Lower leg skin (tissue), 4 donors: Measurements from ENCODE around the gene STAMBPL1. TPM values are rescaled to one million over a fixed set of nuclear protein-coding genes. Genes with fewer than 3 reads are reported as not detected.

Source experiments
- DNase-seq, 2 donors: peaks; one replicate each; pipeline ENCODE4 v3.0.0-alpha.2; 2019; ENCODE audit warnings: low spot score in 2 of 2
- H3K4me3 ChIP-seq: fragments of 200-600 bp; sonication (generic); 2 replicates; pipeline ENCODE4 v1.5.1; 2017; ENCODE audit warnings: mild to moderate bottlenecking, low read depth; ENCODE audit not compliant: poor library complexity, severe bottlenecking
- CTCF ChIP-seq, 3 donors: fragments of 450-650 bp; IDR thresholded peaks; one replicate each; pipeline ENCODE4 v1.5.1; 2016; ENCODE audit warnings: antibody characterized with exemption in 3 of 3, mild to moderate bottlenecking in 3 of 3, moderate library complexity in 2 of 3
- POLR2A ChIP-seq, 2 donors: fragments of 450-650 bp; IDR thresholded peaks; one replicate each; pipeline ENCODE4 v1.6.1; 2016 to 2017; ENCODE audit warnings: antibody characterized with exemption in 2 of 2, mild to moderate bottlenecking in 1 of 2, moderate library complexity in 1 of 2
- WGBS, 2 donors: methylation state at CpG; one replicate each; pipeline ENCODE4 v1.1.5; 2018; 5-methylcytosine and 5-hydroxymethylcytosine counted together
- intact Hi-C: fragments of 100-400 bp; cut with DNase I; formaldehyde crosslinking; loops from one replicate; pipeline ENCODE4 v1.15.0; 2023; ENCODE audit warnings: low total_unique reads
- total RNA-seq, 4 donors: library from RNA; depleted of rRNA; stranded (reverse); fragments of >200 nt; gene quantifications; one replicate each; pipeline ENCODE4 v1.1.0, GENCODE V29; 2016

STAMBPL1 gene
- total RNA-seq, 4 donors from 2014 or later, result 6.9 to 16.2 (median 10.9) TPM

- TF ChIP-seq POLR2A (IDR thresholded peaks at IDR 0.05), result no peak
- TF ChIP-seq CTCF (IDR thresholded peaks at IDR 0.05), result no peak
- H3K4me3 ChIP-seq, result no peak overlapping the region
- 0 to 94% methylated on average over 1 of the region's 1 CpG for WGBS, 2 donors
- intact Hi-C loops, result no loop called here
- DNase-seq, result no peak
Measured at GRCh38 chr10:88861036-88861435, 19.0 kb upstream of the STAMBPL1 start.

- no peak for DNase-seq
Measured at GRCh38 chr10:88865281-88865876, 14.7 kb upstream of the STAMBPL1 start.

DNA sequence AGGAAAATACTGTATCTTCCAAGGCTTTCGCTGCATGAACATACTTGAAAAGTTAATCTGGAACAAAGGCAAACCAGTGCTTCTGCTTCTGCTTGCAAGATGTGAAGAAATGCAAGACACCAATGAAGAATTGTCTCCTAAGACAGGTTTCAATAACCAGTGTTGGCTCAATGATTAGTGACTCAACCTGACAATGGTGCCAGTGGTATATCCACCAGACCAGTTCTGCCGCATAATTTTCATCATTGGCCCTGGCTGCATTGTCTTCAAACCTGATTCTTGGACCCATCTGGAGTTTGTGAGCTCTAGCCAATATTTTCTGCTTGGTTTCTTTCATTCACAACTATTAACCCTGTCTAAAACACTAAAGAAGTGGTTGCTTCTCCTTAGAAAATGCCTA is 13.6 kb upstream of the STAMBPL1 start:
- no peak overlapping the region for H3K4me3 ChIP-seq
- intact Hi-C loops, result no loop called here
- WGBS, 2 donors, result 49 to 64% methylated on average over 2 of the region's 2 CpGs
- peak in 1 of 2 donors; percentile 34 for DNase-seq
- TF ChIP-seq POLR2A (IDR thresholded peaks at IDR 0.05) (no peak), CTCF (IDR thresholded peaks at IDR 0.05) (no peak)

More at GRCh38 chr10:88865281-88865876, 14.7 kb upstream of the STAMBPL1 start:
- no peak overlapping the region for H3K4me3 ChIP-seq
- intact Hi-C loops, result no loop called here
- 56 to 61% methylated on average over 4 of the region's 4 CpGs for WGBS, 2 donors
- TF ChIP-seq CTCF (IDR thresholded peaks at IDR 0.05) (no peak), POLR2A (IDR thresholded peaks at IDR 0.05) (no peak)

GRCh38 chr10:88870089-88870488 is 10.0 kb upstream of the STAMBPL1 start:
- intact Hi-C loops, result no loop called here
- H3K4me3 ChIP-seq, result no peak overlapping the region
- TF ChIP-seq CTCF (IDR thresholded peaks at IDR 0.05), result no peak
- TF ChIP-seq POLR2A (IDR thresholded peaks at IDR 0.05), result no peak
- no peak for DNase-seq

- TF ChIP-seq CTCF (IDR thresholded peaks at IDR 0.05), result no peak
- no peak for TF ChIP-seq POLR2A (IDR thresholded peaks at IDR 0.05)
- no peak overlapping the region for H3K4me3 ChIP-seq
- DNase-seq, result no peak
- intact Hi-C loops, result no loop called here
- 40 to 51% methylated on average over 2 of the region's 2 CpGs for WGBS, 2 donors
Measured at GRCh38 chr10:88873757-88874156, 6.3 kb upstream of the STAMBPL1 start.

GRCh38 chr10:88874281-88874680 is 5.8 kb upstream of the STAMBPL1 start:
- H3K4me3 ChIP-seq, result no peak overlapping the region
- TF ChIP-seq POLR2A (IDR thresholded peaks at IDR 0.05), result no peak
- TF ChIP-seq CTCF (IDR thresholded peaks at IDR 0.05), result no peak
- DNase-seq, result no peak
- 67 to 74% methylated on average over 2 of the region's 2 CpGs for WGBS, 2 donors
- intact Hi-C loops, result no loop called here
